IMR-90 (cell line): ENCODE measurements around the gene AMT. TPM values are rescaled to one million over a fixed set of nuclear protein-coding genes. Genes with fewer than 3 reads are reported as not detected.

Source experiments
- ATAC-seq: fragments of 200-7000 bp; cut with Tn5 transposase; 2 replicates; pipeline ENCODE4 v1.9.1; 2020; ENCODE audit warnings: low read depth, mild to moderate bottlenecking, moderate library complexity
- BruUV-seq: library from RNA; stranded (reverse); fragments of 400-500 nt; replicated peaks from 2 replicates; lab custom pipeline; 2021; lab: Mats Ljungman, UMichigan
- CTCF ChIA-PET: fragments of 300-600 bp; formaldehyde crosslinking; extraction: SDS; loops from one replicate; lab custom pipeline; 2021; ENCODE audit warnings: antibody characterized with exemption; lab: Yijun Ruan, JAX
- POLR2A ChIA-PET: fragments of 300-600 bp; sonication (Branson Sonifier 250); formaldehyde crosslinking; loops from one replicate; lab custom pipeline; 2022; ENCODE audit warnings: antibody characterized with exemption; ENCODE audit not compliant: unreplicated experiment; lab: Charles Lee
- DNase-seq: peaks from one replicate; pipeline ENCODE4 v3.0.0; 2013
- H2AFZ ChIP-seq: replicated peaks from 2 replicates; pipeline ENCODE3; 2013; ENCODE audit warnings: low read length, mild to moderate bottlenecking; ENCODE audit not compliant: poor library complexity
- H2AK5ac ChIP-seq: 2 replicates; pipeline ENCODE4 v1.6.1; 2013; ENCODE audit warnings: low read depth, low read length, inconsistent platforms
- H2AK9ac ChIP-seq: replicated peaks from 2 replicates; pipeline ENCODE3; 2013; ENCODE audit warnings: mild to moderate bottlenecking, low read depth, low read length, moderate library complexity; ENCODE audit not compliant: poor library complexity
- H2BK120ac ChIP-seq: 2 replicates; pipeline ENCODE4 v1.6.1; 2013; ENCODE audit warnings: low read depth, low read length, inconsistent platforms
- H2BK15ac ChIP-seq: 3 replicates; pipeline ENCODE4 v1.6.1; 2013; ENCODE audit warnings: low read depth, low read length, inconsistent platforms
- H2BK20ac ChIP-seq: 2 replicates; pipeline ENCODE4 v1.6.1; 2013; ENCODE audit warnings: low read depth, mild to moderate bottlenecking, inconsistent platforms, low read length, moderate library complexity
- H2BK5ac ChIP-seq: 2 replicates; pipeline ENCODE4 v1.6.1; 2013; ENCODE audit warnings: mild to moderate bottlenecking, low read depth, low read length, inconsistent platforms; ENCODE audit not compliant: poor library complexity, severe bottlenecking
- H3K14ac ChIP-seq: replicated peaks from 2 replicates; pipeline ENCODE4 v1.6.1; 2013; ENCODE audit warnings: low read depth, low read length, inconsistent platforms
- H3K18ac ChIP-seq: 2 replicates; pipeline ENCODE4 v1.6.1; 2013; ENCODE audit warnings: low read depth, low read length, control low read depth
- H3K23ac ChIP-seq: 2 replicates; pipeline ENCODE4 v1.6.1; 2013; ENCODE audit warnings: low read depth, low read length, inconsistent platforms
- H3K27ac ChIP-seq: 2 replicates; pipeline ENCODE4 v1.5.1; 2013; ENCODE audit warnings: mild to moderate bottlenecking, control low read depth, low read length; ENCODE audit not compliant: insufficient read depth
- H3K27me3 ChIP-seq: 2 replicates; pipeline ENCODE4 v1.6.1; 2013; ENCODE audit warnings: low read length; ENCODE audit not compliant: control insufficient read depth, insufficient read depth
- H3K36me3 ChIP-seq: 2 replicates; pipeline ENCODE4 v1.6.1; 2013; ENCODE audit warnings: low read length, mixed read lengths; ENCODE audit not compliant: control insufficient read depth, insufficient read depth
- H3K4ac ChIP-seq: 2 replicates; pipeline ENCODE4 v1.6.1; 2013; ENCODE audit warnings: low read depth, low read length, inconsistent platforms
- H3K4me1 ChIP-seq: 2 replicates; pipeline ENCODE4 v1.6.1; 2013; ENCODE audit warnings: low read length, mixed read lengths; ENCODE audit not compliant: control insufficient read depth, insufficient read depth
- H3K4me2 ChIP-seq: 2 replicates; pipeline ENCODE4 v1.6.1; 2013; ENCODE audit warnings: low read depth, mild to moderate bottlenecking, control low read depth, low read length, moderate library complexity
- H3K4me3 ChIP-seq: 2 replicates; pipeline ENCODE4 v1.5.1; 2013; ENCODE audit warnings: low read depth, mild to moderate bottlenecking, control low read depth, low read length, moderate library complexity; ENCODE audit not compliant: insufficient read depth
- H3K56ac ChIP-seq: 2 replicates; pipeline ENCODE4 v1.6.1; 2013; ENCODE audit warnings: low read length, inconsistent platforms; ENCODE audit not compliant: insufficient read depth; ENCODE audit errors: extremely low read depth
- H3K79me1 ChIP-seq, 2 experiments: 2 replicates each; pipeline ENCODE4 v1.6.1; 2013; ENCODE audit warnings: low read length in 2 of 2, inconsistent platforms in 1 of 2, low read depth in 1 of 2
- H3K9ac ChIP-seq: 2 replicates; pipeline ENCODE4 v1.6.1; 2013; ENCODE audit warnings: low read depth, low read length, control low read depth
- H3K9me1 ChIP-seq: 2 replicates; pipeline ENCODE4 v1.6.1; 2013; ENCODE audit warnings: low read length, inconsistent platforms; ENCODE audit not compliant: insufficient read depth
- H3K9me3 ChIP-seq: 2 replicates; pipeline ENCODE4 v1.6.1; 2013; ENCODE audit warnings: low read length; ENCODE audit not compliant: control insufficient read depth, insufficient read depth
- H4K20me1 ChIP-seq: 2 replicates; pipeline ENCODE4 v1.6.1; 2013; ENCODE audit warnings: low read length, inconsistent platforms; ENCODE audit not compliant: insufficient read depth
- H4K5ac ChIP-seq: 2 replicates; pipeline ENCODE4 v1.6.1; 2013; ENCODE audit warnings: mild to moderate bottlenecking, low read depth, low read length, control low read depth
- H4K8ac ChIP-seq, 2 experiments: 2 replicates each; pipeline ENCODE4 v1.6.1; 2013; ENCODE audit warnings: low read depth in 2 of 2, low read length in 2 of 2, control low read depth in 1 of 2, inconsistent platforms in 1 of 2
- H4K91ac ChIP-seq: 2 replicates; pipeline ENCODE4 v1.6.1; 2013; ENCODE audit warnings: low read depth, low read length, inconsistent platforms; ENCODE audit not compliant: insufficient read depth
- CHD1 ChIP-seq: IDR thresholded peaks from 2 replicates; pipeline ENCODE4 v1.6.1; 2012; ENCODE audit warnings: low read depth, low read length, improper control_type of control experiment
- RCOR1 ChIP-seq: IDR thresholded peaks from 2 replicates; pipeline ENCODE4 v1.6.1; 2012; ENCODE audit warnings: mild to moderate bottlenecking, low read length, improper control_type of control experiment; ENCODE audit not compliant: insufficient replicate concordance
- WGBS, 2 experiments: methylation state at CpG; one replicate each; pipeline versions ENCODE4 v1.1.5 to v1.1.7; 2013; ENCODE audit warnings: missing lambda C conversion rate in 2 of 2; ENCODE audit not compliant: insufficient read length in 1 of 2; ENCODE audit errors: extremely low coverage in 2 of 2; 5-methylcytosine and 5-hydroxymethylcytosine counted together
- dilution Hi-C: fragments of 300-500 bp; cut with HindIII; formaldehyde crosslinking; loops from one replicate; pipeline ENCODE4 v1.14.3; 2018; ENCODE audit warnings: low sequenced_read_pairs; ENCODE audit not compliant: unreplicated experiment
- in situ Hi-C: fragments of 300-500 bp; cut with MboI; formaldehyde crosslinking; loops from 3 replicates; pipeline ENCODE4 v1.14.3; 2019; ENCODE audit warnings: low sequenced_read_pairs, inconsistent platforms, mixed read lengths
- intact Hi-C: fragments of 100-400 bp; cut with micrococcal nuclease; formaldehyde crosslinking; loops from 2 replicates; pipeline ENCODE4 v1.10.0; 2022
- polyA plus RNA-seq, 3 experiments: library from polyadenylated mRNA; depleted of rRNA; stranded (reverse); fragments of >200 nt; gene quantifications; 2 replicates each; pipeline ENCODE4 v1.2.3, GENCODE V29; 2012; ENCODE audit warnings: low replicate concordance in 1 of 3
- total RNA-seq: library from RNA; depleted of rRNA; stranded (reverse); fragments of >200 nt; gene quantifications from 2 replicates; pipeline ENCODE4 v1.2.3, GENCODE V29; 2012

AMT gene
- total and polyA plus RNA-seq, 2 of the 4 experiments (the other 2 are of a cell fraction), result 0.36 to 5.5 TPM

DNA sequence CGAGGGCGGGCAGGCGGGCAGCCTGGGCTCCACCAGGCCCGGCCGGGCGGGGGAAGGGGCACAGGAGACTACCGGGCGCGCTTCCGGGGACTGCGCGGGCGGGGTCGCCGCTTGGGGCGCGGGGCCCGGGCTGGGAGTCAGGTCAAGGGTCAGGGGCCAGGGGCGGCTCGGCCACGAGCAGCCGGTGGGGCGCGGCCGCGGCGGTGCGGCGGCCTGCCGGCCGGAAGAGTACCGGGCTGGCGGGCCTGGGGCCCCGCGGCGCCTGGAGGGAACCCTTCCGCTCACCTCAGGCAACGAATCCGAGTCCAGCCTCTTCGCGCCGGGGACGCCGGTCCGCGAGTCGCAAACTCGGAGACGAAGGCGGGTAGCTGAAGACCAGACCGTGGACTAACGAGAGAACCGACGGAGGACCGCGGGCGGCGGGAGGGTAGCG lies 10.7 kb downstream of the AMT start:
- Histone ChIP-seq H3K79me1 (peaks cover 12 to 44% of the 10 kb centered on the region in 2 experiments; a peak in 3 of 4 replicates), H2BK120ac (peak overlapping the region; percentile 69; the same call in 1 of the 2 replicates), H3K4me3 (peak overlapping the region; percentile 78), H3K14ac (peak overlapping the region; percentile 98), H3K27me3 (no peaks in the 10 kb centered on the region), H3K9me3 (no peaks in the 10 kb centered on the region), H2BK15ac (no peak overlapping the region), H3K9me1 (peaks cover 23% of the 10 kb centered on the region), H2BK5ac (peak overlapping the region; percentile 97), H2BK20ac (no peak overlapping the region), H2AK9ac (peak overlapping the region; percentile 98), H3K56ac (peak overlapping the region; percentile 89), H3K23ac (peak overlapping the region; percentile 94), H3K4me1 (peaks cover 9% of the 10 kb centered on the region), H2AK5ac (peak overlapping the region; percentile 95), H4K8ac (peak overlapping the region; percentile 49 to 92; a peak in 2 of 4 replicates), H3K36me3 (peaks cover 14% of the 10 kb centered on the region), H3K27ac (peak overlapping the region; percentile 96), H3K9ac (peak overlapping the region; percentile 97), H3K18ac (peak overlapping the region; percentile 65), H4K5ac (peak overlapping the region; percentile 67; the same call in 1 of the 2 replicates), H3K4me2 (no peak overlapping the region), H2AFZ (peak overlapping the region; percentile 92), H3K4ac (peak overlapping the region; percentile 97), H4K91ac (peak overlapping the region; percentile 90), H4K20me1 (peaks cover 47% of the 10 kb centered on the region)
- DNase-seq, result no peak
- 1% methylated on average over 24 of the region's 59 CpGs; no CpG with 5 or more reads in 1 of the 2 experiments for WGBS, 2 experiments
- dilution Hi-C loops, result no loop called here
- ChIA-PET POLR2A (interaction anchor here (0.6 to 1.1 kb wide), 6 partner anchors 10 to 119 kb away, joined by 3 to 6 read pairs (median 3); no protein-coding TSS in a partner anchor), CTCF (no interaction called here)
- peak; percentile 24 for ATAC-seq
- intact Hi-C loops, result loop anchor here (2.0 to 5.0 kb wide), 3 partner anchors 49 to 261 kb away; partner anchors contain the start of genes APEH and USP4
- in situ Hi-C loops, result loop anchor here (5.0 kb wide), 1 partner anchor 59 kb away; no protein-coding TSS in a partner anchor
- TF ChIP-seq RCOR1, result no peak
- 0 out of 2 replicates have a peak, but pooled peaks have one; percentile 15 for TF ChIP-seq CHD1
- no TSS peak for BruUV-seq
